HL-60 (cell line): ENCODE results near the gene SLC7A14.

Experiments
- DNase-seq, 2 experiments: peaks; one replicate each; pipeline ENCODE4 v3.0.0-alpha.2; 2010 to 2020; ENCODE audit warnings: low read depth in 1 of 2, low spot score in 1 of 2
- H3K27ac ChIP-seq: fragments of 250-450 bp; sonication (Bioruptor Pico); replicated peaks from 2 replicates; pipeline ENCODE4 v1.5.1; 2020; ENCODE audit warnings: mild to moderate bottlenecking, moderate library complexity
- H3K27me3 ChIP-seq: fragments of 250-450 bp; sonication (Bioruptor Pico); 2 replicates; pipeline ENCODE4 v1.5.1; 2021; ENCODE audit warnings: mild to moderate bottlenecking, moderate library complexity; ENCODE audit not compliant: insufficient read depth, poor library complexity, severe bottlenecking
- H3K4me3 ChIP-seq: replicated peaks from 2 replicates; pipeline ENCODE4 v1.5.1; 2011; ENCODE audit warnings: mild to moderate bottlenecking, control low read depth, low read length; ENCODE audit not compliant: insufficient read depth
- GABPA ChIP-seq: IDR thresholded peaks from 2 replicates; pipeline ENCODE4 v1.6.1; 2012; ENCODE audit warnings: low read depth
- POLR2AphosphoS5 ChIP-seq: IDR thresholded peaks from 2 replicates; pipeline ENCODE4 v1.6.1; 2012; ENCODE audit warnings: low read depth
- REST ChIP-seq: IDR thresholded peaks from 2 replicates; pipeline ENCODE4 v1.6.1; 2012; ENCODE audit warnings: low read depth; ENCODE audit not compliant: insufficient replicate concordance
- SPI1 ChIP-seq: IDR thresholded peaks from 2 replicates; pipeline ENCODE4 v1.6.1; 2012; ENCODE audit warnings: low read depth, mild to moderate bottlenecking, borderline replicate concordance
- TF ChIP-seq, protein P1 (sequence below): IDR thresholded peaks from one replicate; pipeline ENCODE4 v1.5.1; 2011; ENCODE audit warnings: low read length, control low read depth, inconsistent platforms; ENCODE audit not compliant: insufficient read depth

Gene SLC7A14

DNA sequence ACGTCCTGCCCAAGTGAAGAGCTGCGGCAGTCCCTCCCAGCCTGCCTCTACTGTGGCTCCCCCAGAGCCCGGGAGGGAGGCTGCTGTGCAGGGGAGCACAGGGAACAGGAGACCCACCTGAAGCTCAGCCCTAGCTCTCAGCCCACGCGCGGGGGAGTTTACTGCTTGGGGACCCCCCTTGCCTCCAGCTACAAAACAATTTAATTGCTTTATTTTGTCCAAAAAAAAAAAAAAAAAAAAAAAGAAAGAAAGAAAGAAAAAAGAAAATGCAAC is 89.1 kb downstream of the SLC7A14 start:
- Histone ChIP-seq H3K4me3 (no peak overlapping the region), H3K27me3 (no peaks in the 10 kb centered on the region), H3K27ac (no peak overlapping the region)
- no peak for TF ChIP-seq GABPA
- TF ChIP-seq SPI1: no peak
- TF ChIP-seq, protein P1, sequence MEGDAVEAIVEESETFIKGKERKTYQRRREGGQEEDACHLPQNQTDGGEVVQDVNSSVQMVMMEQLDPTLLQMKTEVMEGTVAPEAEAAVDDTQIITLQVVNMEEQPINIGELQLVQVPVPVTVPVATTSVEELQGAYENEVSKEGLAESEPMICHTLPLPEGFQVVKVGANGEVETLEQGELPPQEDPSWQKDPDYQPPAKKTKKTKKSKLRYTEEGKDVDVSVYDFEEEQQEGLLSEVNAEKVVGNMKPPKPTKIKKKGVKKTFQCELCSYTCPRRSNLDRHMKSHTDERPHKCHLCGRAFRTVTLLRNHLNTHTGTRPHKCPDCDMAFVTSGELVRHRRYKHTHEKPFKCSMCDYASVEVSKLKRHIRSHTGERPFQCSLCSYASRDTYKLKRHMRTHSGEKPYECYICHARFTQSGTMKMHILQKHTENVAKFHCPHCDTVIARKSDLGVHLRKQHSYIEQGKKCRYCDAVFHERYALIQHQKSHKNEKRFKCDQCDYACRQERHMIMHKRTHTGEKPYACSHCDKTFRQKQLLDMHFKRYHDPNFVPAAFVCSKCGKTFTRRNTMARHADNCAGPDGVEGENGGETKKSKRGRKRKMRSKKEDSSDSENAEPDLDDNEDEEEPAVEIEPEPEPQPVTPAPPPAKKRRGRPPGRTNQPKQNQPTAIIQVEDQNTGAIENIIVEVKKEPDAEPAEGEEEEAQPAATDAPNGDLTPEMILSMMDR: no peak
- TF ChIP-seq REST: no peak
- no peak for TF ChIP-seq POLR2AphosphoS5
- no peak for DNase-seq

DNA sequence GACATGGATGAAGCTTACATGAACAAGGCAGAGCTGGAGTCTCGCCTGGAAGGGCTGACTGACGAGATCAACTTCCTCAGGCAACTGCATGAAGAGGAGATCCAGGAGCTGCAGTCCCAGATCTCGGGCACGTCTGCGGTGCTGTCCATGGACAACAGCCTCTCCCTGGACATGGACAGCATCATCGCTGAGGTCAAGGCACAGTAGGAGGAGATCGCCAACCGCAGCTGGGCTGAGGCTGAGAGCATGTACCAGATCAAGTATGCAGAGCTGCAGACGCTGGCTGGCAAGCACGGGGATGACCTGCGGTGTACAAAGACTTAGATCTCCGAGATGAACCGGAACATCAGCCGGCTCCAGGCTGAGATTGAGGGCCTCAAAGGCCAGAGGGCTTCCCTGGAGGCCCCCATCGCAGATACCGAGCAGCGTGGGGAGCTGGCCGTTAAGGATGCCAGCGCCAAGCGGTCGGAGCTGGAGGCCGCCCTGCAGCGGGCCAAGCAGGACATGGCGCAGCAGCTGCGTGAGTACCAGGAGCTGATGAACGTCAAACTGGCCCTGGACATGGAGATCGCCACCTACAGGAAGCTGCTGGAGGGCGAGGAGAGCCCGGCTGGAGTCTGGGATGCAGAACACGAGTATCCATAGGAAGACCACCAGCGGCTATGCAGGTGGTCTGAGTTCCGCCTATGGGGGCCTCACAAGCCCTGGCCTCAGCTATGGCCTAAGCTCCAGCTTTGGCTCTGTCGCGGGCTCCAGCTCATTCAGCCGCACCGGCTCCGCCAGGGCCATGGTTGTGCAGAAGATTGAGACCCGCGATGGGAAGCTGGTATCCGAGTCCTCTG is 89.6 kb downstream of the SLC7A14 start:
- no peaks in the 10 kb centered on the region for H3K27me3 ChIP-seq

GRCh38 chr3:170494766-170495165 is 91.1 kb downstream of the SLC7A14 start:
- TF ChIP-seq, protein P1: no peak
- TF ChIP-seq GABPA (no peak), POLR2AphosphoS5 (no peak), SPI1 (no peak), REST (no peak)
- H3K27ac ChIP-seq: no peak overlapping the region

More for the DNA sequence above, 89.6 kb downstream of the SLC7A14 start:
- TF ChIP-seq REST (no peak), SPI1 (no peak), GABPA (no peak), POLR2AphosphoS5 (no peak)
- TF ChIP-seq, protein P1: no peak
- DNase-seq: no peak
- no peak overlapping the region for H3K27ac ChIP-seq
- H3K4me3 ChIP-seq: no peak overlapping the region

More at GRCh38 chr3:170494766-170495165, 91.1 kb downstream of the SLC7A14 start:
- no peak overlapping the region for H3K4me3 ChIP-seq
- DNase-seq: no peak
- H3K27me3 ChIP-seq: no peaks in the 10 kb centered on the region
